ENCODE data around the gene DHX35. TPM values are rescaled to one million over a fixed set of nuclear protein-coding genes. Genes with fewer than 3 reads are reported as not detected.
A peak's percentile ranks its signal among the peaks of the same experiment; 100 is the strongest.

The DHX35 gene
- total RNA-seq, 4 donors from 2014 or later, result 14.9 to 24.0 (median 15.9) TPM

GRCh38 chr20:38926934-38927616 lies 35.1 kb upstream of the DHX35 start:
- no peaks in the 10 kb centered on the region for H3K9me3 ChIP-seq
- H3K36me3 ChIP-seq, result no peaks in the 10 kb centered on the region
- peak overlapping the region; percentile 35 to 60 (median 45) for H3K4me3 ChIP-seq
- 9 to 10% methylated on average over 25 of the region's 27 CpGs for WGBS, 2 donors
- H3K4me1 ChIP-seq, result peaks cover 0 to 15% (median 7%) of the 10 kb centered on the region in 4 donors
- peaks cover 0 to 20% of the 10 kb centered on the region in 2 donors for H3K27me3 ChIP-seq
- no peak for DNase-seq (ENCODE audit: low spot score in 2 of 2)
- no peak for TF ChIP-seq POLR2A (IDR thresholded peaks at IDR 0.05)
- no peak for TF ChIP-seq CTCF (IDR thresholded peaks at IDR 0.05)
- no peak for TF ChIP-seq EP300 (IDR thresholded peaks at IDR 0.05)
- peak overlapping the region in 1 of 4 donors; percentile 62 for H3K27ac ChIP-seq

- TF ChIP-seq EP300 (IDR thresholded peaks at IDR 0.05), result no peak
- Histone ChIP-seq H3K36me3 (no peaks in the 10 kb centered on the region), H3K27me3 (peaks cover 0 to 20% of the 10 kb centered on the region in 2 donors), H3K9me3 (no peaks in the 10 kb centered on the region), H3K27ac (no peak overlapping the region), H3K4me3 (no peak overlapping the region), H3K4me1 (peaks cover 0 to 15% (median 7%) of the 10 kb centered on the region in 4 donors)
- 67 to 87% methylated on average over 5 of the region's 5 CpGs for WGBS, 2 donors
- DNase-seq (ENCODE audit: low spot score in 2 of 2), result no peak
These were observed 34.1 kb upstream of the DHX35 start for GRCh38 chr20:38927902-38928578.

GRCh38 chr20:38930242-38930569 lies 31.9 kb upstream of the DHX35 start:
- H3K36me3 ChIP-seq, result no peaks in the 10 kb centered on the region
- no peaks in the 10 kb centered on the region for H3K9me3 ChIP-seq
- WGBS, 2 donors, result 84 to 90% methylated on average over 1 of the region's 1 CpG
- peaks cover 0 to 15% (median 7%) of the 10 kb centered on the region in 4 donors for H3K4me1 ChIP-seq
- H3K27me3 ChIP-seq, result peaks cover 0 to 20% of the 10 kb centered on the region in 2 donors
- DNase-seq (ENCODE audit: low spot score in 2 of 2), result no peak
- no peak overlapping the region for H3K4me3 ChIP-seq
- H3K27ac ChIP-seq, result no peak overlapping the region
- TF ChIP-seq EP300 (IDR thresholded peaks at IDR 0.05), result no peak
- no peak for TF ChIP-seq POLR2A (IDR thresholded peaks at IDR 0.05)
- no peak for TF ChIP-seq CTCF (IDR thresholded peaks at IDR 0.05)

- H3K36me3 ChIP-seq, result no peaks in the 10 kb centered on the region
- H3K9me3 ChIP-seq, result no peaks in the 10 kb centered on the region
- WGBS, 2 donors, result 97 to 98% methylated on average over 4 of the region's 4 CpGs
- H3K27ac ChIP-seq, result no peak overlapping the region
- peaks cover 0 to 20% of the 10 kb centered on the region in 2 donors for H3K27me3 ChIP-seq
- H3K4me1 ChIP-seq, result peaks cover 0 to 3% (median 2%) of the 10 kb centered on the region in 4 donors
- DNase-seq (ENCODE audit: low spot score in 2 of 2), result no peak
- TF ChIP-seq POLR2A (IDR thresholded peaks at IDR 0.05) (no peak), CTCF (IDR thresholded peaks at IDR 0.05) (no peak), EP300 (IDR thresholded peaks at IDR 0.05) (no peak)
- no peak overlapping the region for H3K4me3 ChIP-seq
These were observed 30.2 kb upstream of the DHX35 start for GRCh38 chr20:38931984-38932383.

- H3K4me3 ChIP-seq, result no peak overlapping the region
- no peaks in the 10 kb centered on the region for H3K9me3 ChIP-seq
- WGBS, 2 donors, result 56 to 65% methylated on average over 9 of the region's 9 CpGs
- no peaks in the 10 kb centered on the region for H3K4me1 ChIP-seq
- no peak for TF ChIP-seq POLR2A (IDR thresholded peaks at IDR 0.05)
- no peak for TF ChIP-seq EP300 (IDR thresholded peaks at IDR 0.05)
- TF ChIP-seq CTCF (IDR thresholded peaks at IDR 0.05), result no peak
- H3K27ac ChIP-seq, result no peak overlapping the region
- no peaks in the 10 kb centered on the region for H3K36me3 ChIP-seq
- peaks cover 0 to 18% of the 10 kb centered on the region in 2 donors for H3K27me3 ChIP-seq
- no peak for DNase-seq (ENCODE audit: low spot score in 2 of 2)
These were observed 29.6 kb upstream of the DHX35 start for GRCh38 chr20:38932457-38933120.

Data from tibial nerve (tissue), 4 donors.